CD4-positive, alpha-beta T cell treated with Interleukin-6 for 4 hours (primary cell): ENCODE data around the gene ZNF469.
"Not testable (repeated sequence)": the region's sequence is repeated elsewhere in the genome, so short reads cannot be mapped to it uniquely, and the experiment has no call there.

Experiments
- DNase-seq: peaks from one replicate; pipeline ENCODE4 v3.0.0-alpha.2; 2020; ENCODE audit warnings: mixed read lengths

The ZNF469 gene

GRCh38 chr16:88393034-88393433, 10.3 kb downstream of the ZNF469 start:
- no peak for DNase-seq

- no peak for DNase-seq
Measured at GRCh38 chr16:88393571-88393970, 10.8 kb downstream of the ZNF469 start.

- DNase-seq = no peak
Measured at GRCh38 chr16:88394426-88394825, 11.7 kb downstream of the ZNF469 start.

DNA sequence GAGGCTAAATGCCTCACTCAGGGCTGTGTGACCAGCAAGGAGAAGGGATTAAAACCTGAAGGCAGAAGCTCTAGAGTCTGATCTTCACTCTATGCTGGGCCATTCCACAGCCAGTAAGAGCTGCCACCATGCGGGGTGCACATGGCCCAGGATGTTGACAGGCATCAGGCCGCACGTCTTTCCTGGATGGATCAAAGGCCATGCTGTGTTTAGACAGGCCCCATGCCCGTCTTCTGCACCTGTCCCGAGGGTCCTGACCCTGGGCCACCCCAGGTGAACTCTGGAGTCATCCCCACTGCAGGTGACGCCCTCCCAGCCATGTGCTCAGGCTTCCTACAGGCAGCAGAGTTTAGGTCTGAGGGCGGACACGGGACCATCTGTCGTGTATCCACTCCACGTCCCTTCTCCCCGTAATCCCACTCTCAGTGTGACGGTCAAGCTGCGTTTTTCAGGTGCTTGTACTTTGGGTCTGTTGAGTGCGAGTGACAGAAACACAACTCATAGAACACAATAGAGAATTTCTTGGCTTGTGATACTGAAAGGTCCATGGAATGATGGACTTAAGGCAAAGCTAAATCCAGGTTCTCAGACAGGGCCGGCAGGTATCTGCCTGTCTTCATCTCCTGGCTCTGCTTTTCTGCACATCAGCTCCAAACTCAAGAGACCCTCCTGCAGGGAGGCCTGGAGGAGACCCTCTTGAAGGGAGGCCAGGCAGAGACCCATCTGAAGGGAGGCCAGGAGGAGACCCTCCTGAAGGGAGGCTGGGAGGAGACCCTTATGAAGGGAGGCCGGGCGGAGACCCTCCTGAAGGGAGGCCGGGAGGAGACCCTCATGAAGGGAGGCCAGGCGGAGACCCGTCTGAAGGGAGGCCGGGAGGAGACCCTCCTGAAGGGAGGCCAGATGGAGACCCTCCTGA, 13.2 kb downstream of the ZNF469 start:
- DNase-seq = no peak

DNA sequence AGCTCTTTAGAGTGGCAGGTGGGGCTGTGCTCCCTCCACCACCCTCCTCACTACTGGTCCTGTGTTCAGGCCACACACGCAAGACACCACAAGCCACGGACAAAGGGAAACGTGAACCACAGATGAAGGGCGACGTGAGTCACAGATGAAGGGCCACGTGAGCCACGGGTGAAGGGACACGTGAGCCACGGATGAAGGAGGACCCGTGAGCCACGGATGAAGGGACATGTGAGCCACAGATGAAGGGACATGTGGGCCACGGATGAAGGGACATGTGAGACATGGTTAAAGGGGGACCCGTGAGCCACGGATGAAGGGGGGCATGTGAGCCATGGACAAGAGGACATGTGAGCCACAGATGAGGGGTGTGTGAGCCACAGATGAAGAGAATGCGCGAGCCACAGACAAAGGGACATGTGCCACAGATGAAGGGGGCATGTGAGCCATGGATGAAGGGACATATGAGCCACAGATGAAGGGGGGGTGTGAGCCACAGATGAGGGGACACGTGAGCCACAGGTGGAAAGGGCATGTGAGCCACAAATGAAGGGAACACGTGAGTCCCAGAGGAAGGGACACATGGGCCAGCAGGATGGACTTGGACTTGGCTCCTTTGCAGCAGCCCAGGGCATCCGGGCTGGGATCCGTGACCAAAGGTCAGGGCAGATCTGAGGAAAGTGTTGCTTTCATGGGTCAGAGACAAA, 15.6 kb downstream of the ZNF469 start:
- no peak for DNase-seq

DNA sequence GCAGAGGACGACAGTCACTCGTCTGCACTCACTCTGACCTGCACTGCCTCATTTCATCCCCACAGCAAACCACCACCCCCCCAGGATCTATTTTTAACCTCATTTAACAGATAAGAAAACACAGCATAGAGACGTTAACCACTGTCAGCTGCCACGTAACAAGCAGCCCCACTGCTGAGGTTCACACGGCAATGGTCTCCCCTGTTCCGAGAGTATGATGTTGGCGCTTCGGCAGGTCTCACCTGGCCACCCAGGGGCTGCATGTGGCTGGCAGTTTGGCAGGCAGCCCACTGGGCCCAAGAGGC, 16.1 kb downstream of the ZNF469 start:
- no peak for DNase-seq

DNA sequence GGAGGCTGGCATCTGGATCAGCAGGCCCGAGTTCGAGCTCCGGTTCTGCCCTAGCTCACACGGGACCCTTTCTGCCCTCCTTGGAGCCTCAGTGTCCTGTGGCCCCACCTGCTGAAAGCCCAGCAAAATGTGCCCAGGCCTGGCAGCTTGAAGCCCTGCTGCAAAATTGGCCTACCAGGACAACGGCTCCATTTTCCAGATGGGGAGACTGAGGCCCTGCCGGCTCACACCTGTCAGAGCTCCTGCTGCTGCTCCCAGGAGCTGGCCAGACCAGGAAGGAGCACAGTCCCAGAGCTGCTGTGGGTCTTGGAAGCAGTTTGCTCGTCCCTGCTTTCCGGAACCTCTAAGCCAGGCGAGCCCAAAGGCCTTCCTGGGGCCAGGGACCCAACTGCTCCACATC, 17.4 kb downstream of the ZNF469 start:
- no peak for DNase-seq

DNA sequence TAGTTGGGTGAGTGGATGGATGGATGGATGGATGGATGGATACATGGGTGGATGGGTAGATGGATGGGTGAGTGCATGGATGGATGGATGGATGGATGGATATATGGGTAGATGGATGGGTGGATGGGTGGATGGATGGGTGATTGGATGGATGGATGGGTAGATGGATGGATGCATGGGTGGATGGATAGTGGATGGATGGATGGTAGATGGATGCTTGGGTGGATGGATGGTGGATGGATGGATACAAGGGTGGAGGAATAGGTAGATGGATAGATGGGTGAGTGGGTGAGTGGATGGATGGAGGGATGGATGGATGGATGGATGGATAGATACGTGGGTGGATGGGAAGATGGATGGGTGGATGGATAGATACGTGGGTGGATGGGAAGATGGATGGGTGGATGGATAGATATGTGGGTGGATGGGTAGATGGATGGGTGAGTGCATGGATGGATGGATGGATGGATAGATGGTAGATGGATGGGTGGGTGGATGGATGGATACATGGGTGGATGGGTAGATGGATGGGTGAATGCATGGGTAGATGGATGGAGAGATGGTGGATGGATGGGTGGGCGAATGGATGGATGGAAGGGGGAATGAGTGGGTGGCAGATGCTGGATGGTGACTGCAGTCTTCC, 19.0 kb downstream of the ZNF469 start:
- no peak for DNase-seq

- DNase-seq = no peak
Measured at GRCh38 chr16:88402551-88403240, 19.9 kb downstream of the ZNF469 start.

- DNase-seq = no peak
Measured at GRCh38 chr16:88403794-88404581, 21.2 kb downstream of the ZNF469 start.

DNA sequence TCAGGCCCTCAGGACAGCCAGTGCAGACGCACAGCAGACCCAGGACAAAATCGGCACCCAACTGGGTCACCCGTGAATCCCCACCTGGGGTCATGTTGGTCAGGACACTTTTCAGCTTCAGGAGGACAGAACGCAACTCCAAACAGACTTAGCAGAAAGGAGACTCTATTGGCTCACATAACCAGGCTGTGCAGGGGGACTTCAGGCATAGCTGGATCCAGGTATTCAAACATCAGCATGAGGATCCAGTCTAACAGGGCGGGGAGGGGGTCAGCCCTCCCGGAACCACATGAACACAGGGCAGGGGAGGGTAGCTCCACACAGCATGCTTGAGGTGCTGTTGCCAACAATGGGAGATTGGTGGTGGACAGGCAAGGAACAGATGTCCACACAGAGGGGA, 22.0 kb downstream of the ZNF469 start:
- no peak for DNase-seq

- DNase-seq = no peak
Measured at GRCh38 chr16:88405216-88406060, 22.7 kb downstream of the ZNF469 start.

GRCh38 chr16:88406096-88407041, 23.6 kb downstream of the ZNF469 start:
- DNase-seq = no peak

- no peak for DNase-seq
Measured at GRCh38 chr16:88407042-88407420, 24.3 kb downstream of the ZNF469 start.

GRCh38 chr16:88407807-88408206, 25.0 kb downstream of the ZNF469 start:
- DNase-seq = no peak

- DNase-seq = no peak
Measured at GRCh38 chr16:88408561-88409142, 25.9 kb downstream of the ZNF469 start.

DNA sequence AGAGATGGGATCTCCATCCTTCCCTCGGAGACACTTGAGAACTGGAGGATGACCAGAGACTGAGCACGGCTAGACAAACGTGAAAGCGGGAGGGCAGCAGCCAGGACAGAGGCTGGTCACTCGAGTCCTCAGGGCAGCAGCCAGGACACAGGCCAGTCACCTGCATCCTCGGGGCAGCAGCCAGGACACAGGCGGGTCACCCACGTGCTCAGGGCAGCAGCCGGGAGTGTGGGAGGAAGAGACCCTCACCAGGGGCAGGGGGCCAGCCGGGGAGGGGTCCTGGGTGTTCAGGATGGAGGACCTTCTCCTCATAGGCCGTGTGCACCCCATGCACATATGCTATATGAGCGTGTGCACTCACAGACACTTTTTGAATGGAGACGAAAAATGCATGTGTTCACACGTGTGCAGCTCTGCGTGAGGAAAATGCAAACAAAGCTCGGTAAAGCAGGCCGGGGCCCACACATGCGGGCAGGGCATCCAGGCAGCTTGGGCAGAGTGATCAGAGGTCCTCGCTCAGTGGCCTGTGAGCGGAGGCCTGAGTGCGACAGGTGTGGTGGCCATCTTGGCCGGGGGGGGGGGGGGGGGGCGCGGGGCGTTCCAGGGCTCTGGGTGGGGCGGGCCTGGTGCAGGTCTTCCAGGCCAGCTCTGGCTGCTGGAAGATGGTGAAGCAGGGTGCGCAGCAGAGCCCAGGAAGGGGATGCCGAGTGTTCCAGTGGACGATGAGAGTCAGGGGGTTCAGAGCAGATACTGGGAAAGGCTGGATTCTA, 26.7 kb downstream of the ZNF469 start:
- no peak for DNase-seq

DNA sequence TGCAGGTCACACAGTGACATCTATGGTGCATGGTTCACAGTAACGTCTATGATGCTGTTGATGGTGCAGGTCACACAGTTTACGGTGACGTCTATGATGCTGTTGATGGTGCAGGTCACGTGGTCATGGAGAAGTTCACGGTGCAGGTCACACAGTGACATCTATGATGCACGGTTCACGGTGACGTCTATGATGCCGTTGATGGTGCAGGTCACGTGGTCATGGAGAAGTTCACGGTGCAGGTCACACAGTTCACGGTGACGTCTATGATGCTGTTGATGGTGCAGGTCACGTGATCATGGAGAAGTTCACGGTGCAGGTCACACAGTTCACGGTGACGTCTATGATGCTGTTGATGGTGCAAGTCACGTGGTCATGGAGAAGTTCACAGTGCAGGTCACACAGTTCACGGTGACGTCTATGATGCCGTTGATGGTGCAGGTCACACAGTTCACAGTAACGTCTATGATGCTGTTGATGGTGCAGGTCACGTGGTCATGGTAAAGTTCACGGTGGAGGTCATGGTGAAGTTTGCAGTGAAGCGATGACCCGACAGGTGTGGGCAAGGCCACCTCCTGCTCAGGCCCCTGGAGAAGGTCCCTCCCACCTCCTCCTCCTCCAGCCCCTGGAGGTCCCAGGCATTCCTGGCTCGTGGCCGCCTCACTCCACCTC, 27.7 kb downstream of the ZNF469 start:
- DNase-seq = not testable (repeated sequence)
